CD4-positive, alpha-beta T cell treated with Interleukin-1 beta for 1 hour (primary cell): ENCODE data around the gene GRIN2A.

Source experiments
- DNase-seq, 2 donors: peaks; one replicate each; pipeline ENCODE4 v3.0.0-alpha.2; 2020 to 2022

The GRIN2A gene

GRCh38 chr16:9739301-9739700, 442.9 kb downstream of the GRIN2A start:
- no peak for DNase-seq

- no peak for DNase-seq
These were observed 443.5 kb downstream of the GRIN2A start for GRCh38 chr16:9738690-9739089.

- no peak for DNase-seq
These were observed 445.7 kb downstream of the GRIN2A start for GRCh38 chr16:9736547-9736946.

GRCh38 chr16:9723136-9723535, 459.1 kb downstream of the GRIN2A start:
- no peak for DNase-seq

GRCh38 chr16:9713907-9714306, 468.3 kb downstream of the GRIN2A start:
- DNase-seq, result no peak

- DNase-seq, result no peak
These were observed 469.1 kb downstream of the GRIN2A start for GRCh38 chr16:9713156-9713555.

- no peak for DNase-seq
These were observed 473.1 kb downstream of the GRIN2A start for GRCh38 chr16:9708972-9709620.

GRCh38 chr16:9706217-9706836, 475.9 kb downstream of the GRIN2A start:
- DNase-seq, result no peak

- no peak for DNase-seq
These were observed 478.5 kb downstream of the GRIN2A start for GRCh38 chr16:9703731-9704130.
